CD8-positive, alpha-beta memory T cell (primary cell): ENCODE data around the gene CYB5RL. TPM values are rescaled to one million over a fixed set of nuclear protein-coding genes. Genes with fewer than 3 reads are reported as not detected.
A peak's percentile ranks its signal among the peaks of the same experiment; 100 is the strongest.

Experiments used
- CTCF ChIA-PET: fragments of 350-600 bp; sonication (Branson Sonifier 250); formaldehyde crosslinking; loops from one replicate; lab custom pipeline; 2021; ENCODE audit warnings: antibody characterized with exemption; lab: Charles Lee
- POLR2A ChIA-PET: fragments of 350-600 bp; sonication (Branson Sonifier 250); formaldehyde crosslinking; loops from one replicate; lab custom pipeline; 2021; ENCODE audit warnings: antibody characterized with exemption; lab: Charles Lee
- DNase-seq, 5 donors: peaks; one replicate each; pipeline versions ENCODE4 v3.0.0 to v3.0.0-alpha.2; 2020 to 2022; ENCODE audit warnings: mixed read lengths in 1 of 5
- H3K27ac ChIP-seq: one replicate; pipeline ENCODE4 v1.7.0; 2013; ENCODE audit warnings: low read depth, mild to moderate bottlenecking, low read length, moderate library complexity
- H3K27me3 ChIP-seq: 2 replicates; pipeline ENCODE4 v1.7.0; 2013; ENCODE audit warnings: low read length, mild to moderate bottlenecking; ENCODE audit not compliant: insufficient read depth, poor library complexity, severe bottlenecking
- H3K36me3 ChIP-seq: 2 replicates; pipeline ENCODE4 v1.7.0; 2013; ENCODE audit warnings: mild to moderate bottlenecking, low read length, moderate library complexity; ENCODE audit not compliant: insufficient read depth
- H3K4me1 ChIP-seq: 2 replicates; pipeline ENCODE4 v1.7.0; 2013; ENCODE audit warnings: mild to moderate bottlenecking, low read length, moderate library complexity; ENCODE audit not compliant: insufficient read depth
- H3K4me3 ChIP-seq: 2 replicates; pipeline ENCODE4 v1.7.0; 2013; ENCODE audit warnings: mild to moderate bottlenecking, low read length
- H3K9me3 ChIP-seq: 2 replicates; pipeline ENCODE4 v1.7.0; 2013; ENCODE audit warnings: mild to moderate bottlenecking, low read length
- H3K27ac Mint-ChIP-seq, 8 donors: one replicate each; pipeline ENCODE4 v1.8.0; 2020 to 2021; ENCODE audit warnings: mixed read lengths in 8 of 8, mild to moderate bottlenecking in 6 of 8, inconsistent platforms in 3 of 8, moderate library complexity in 3 of 8
- H3K27me3 Mint-ChIP-seq, 2 donors: one replicate each; pipeline ENCODE4 v1.8.0; 2020 to 2021; ENCODE audit warnings: mixed read lengths in 2 of 2, mild to moderate bottlenecking in 1 of 2, moderate library complexity in 1 of 2
- H3K36me3 Mint-ChIP-seq, 3 donors: one replicate each; pipeline ENCODE4 v1.8.0; 2020 to 2021; ENCODE audit warnings: mixed read lengths in 3 of 3, inconsistent platforms in 1 of 3, mild to moderate bottlenecking in 1 of 3
- H3K4me1 Mint-ChIP-seq, 3 donors: one replicate each; pipeline ENCODE4 v1.8.0; 2020 to 2021; ENCODE audit warnings: mixed read lengths in 3 of 3, inconsistent platforms in 1 of 3, mild to moderate bottlenecking in 1 of 3
- H3K4me3 Mint-ChIP-seq, 7 donors: one replicate each; pipeline ENCODE4 v1.8.0; 2020 to 2021; ENCODE audit warnings: mixed read lengths in 7 of 7, mild to moderate bottlenecking in 6 of 7, moderate library complexity in 4 of 7, inconsistent platforms in 2 of 7
- H3K9me3 Mint-ChIP-seq, 5 donors: one replicate each; pipeline ENCODE4 v1.8.0; 2020 to 2022; ENCODE audit warnings: mixed read lengths in 5 of 5, mild to moderate bottlenecking in 3 of 5, moderate library complexity in 2 of 5, inconsistent platforms in 1 of 5
- polyA plus RNA-seq: library from polyadenylated mRNA; unstranded; fragments of 300-500 nt; fragmentation: Illumina TruSeq; gene quantifications from one replicate; pipeline ENCODE4 v1.2.3, GENCODE V29; 2021
- total RNA-seq, 2 experiments: library from RNA; stranded (reverse); gene quantifications; one replicate each; pipeline ENCODE4 v1.2.3, GENCODE V29; 2021

CYB5RL gene
- total and polyA plus RNA-seq, 3 experiments from 2014 or later, result 3.7 to 13.9 (median 11.8) TPM

- peak overlapping the region in 1 of 8 donors; percentile 54 for H3K27ac Mint-ChIP-seq
- Histone ChIP-seq H3K4me3 (no peak overlapping the region), H3K27ac (no peak overlapping the region), H3K4me1 (no peaks in the 10 kb centered on the region), H3K27me3 (no peaks in the 10 kb centered on the region), H3K36me3 (peaks cover 1% of the 10 kb centered on the region), H3K9me3 (no peaks in the 10 kb centered on the region)
- ChIA-PET POLR2A (no interaction called here), CTCF (no interaction called here)
- DNase-seq, result no peak
- H3K4me1 Mint-ChIP-seq, result peaks cover 0 to 7% (median 1%) of the 10 kb centered on the region in 3 donors
- no peak overlapping the region for H3K4me3 Mint-ChIP-seq
- peaks cover 0 to 60% (median 0%) of the 10 kb centered on the region in 3 donors for H3K36me3 Mint-ChIP-seq
- no peaks in the 10 kb centered on the region for H3K27me3 Mint-ChIP-seq
- H3K9me3 Mint-ChIP-seq, result no peaks in the 10 kb centered on the region
These were observed 24.4 kb upstream of the CYB5RL start for GRCh38 chr1:54224233-54224632.

- H3K27me3 ChIP-seq, result no peaks in the 10 kb centered on the region
- no peaks in the 10 kb centered on the region for H3K9me3 ChIP-seq
- H3K4me3 Mint-ChIP-seq, result no peak overlapping the region
- H3K4me1 ChIP-seq, result no peaks in the 10 kb centered on the region
- peaks cover 0 to 7% (median 0%) of the 10 kb centered on the region in 3 donors for H3K4me1 Mint-ChIP-seq
- no peak overlapping the region for H3K27ac ChIP-seq
- H3K36me3 ChIP-seq, result peaks cover 7% of the 10 kb centered on the region
- CTCF ChIA-PET, result no interaction called here
- no peak overlapping the region for H3K4me3 ChIP-seq
- POLR2A ChIA-PET, result no interaction called here
- no peaks in the 10 kb centered on the region for H3K27me3 Mint-ChIP-seq
- H3K9me3 Mint-ChIP-seq, result no peaks in the 10 kb centered on the region
- H3K27ac Mint-ChIP-seq, result peak overlapping the region in 3 of 8 donors; percentile 54 to 70 (median 59)
- H3K36me3 Mint-ChIP-seq, result peaks cover 0 to 63% (median 2%) of the 10 kb centered on the region in 3 donors
- no peak for DNase-seq
These were observed 23.8 kb upstream of the CYB5RL start for GRCh38 chr1:54223441-54224202.

- Mint-ChIP-seq H3K4me3 (no peak overlapping the region), H3K4me1 (peaks cover 0 to 7% (median 0%) of the 10 kb centered on the region in 3 donors), H3K36me3 (peaks cover 0 to 65% (median 5%) of the 10 kb centered on the region in 3 donors), H3K9me3 (no peaks in the 10 kb centered on the region), H3K27me3 (no peaks in the 10 kb centered on the region), H3K27ac (peak overlapping the region in 1 of 8 donors; percentile 7)
- no peaks in the 10 kb centered on the region for H3K4me1 ChIP-seq
- H3K27ac ChIP-seq, result no peak overlapping the region
- no peaks in the 10 kb centered on the region for H3K27me3 ChIP-seq
- no peak overlapping the region for H3K4me3 ChIP-seq
- H3K9me3 ChIP-seq, result no peaks in the 10 kb centered on the region
- ChIA-PET CTCF (no interaction called here), POLR2A (no interaction called here)
- DNase-seq, result no peak
- peaks cover 17% of the 10 kb centered on the region for H3K36me3 ChIP-seq
These were observed 22.9 kb upstream of the CYB5RL start for GRCh38 chr1:54222711-54223110.

- H3K27me3 Mint-ChIP-seq, result no peaks in the 10 kb centered on the region
- Histone ChIP-seq H3K27ac (no peak overlapping the region), H3K9me3 (no peaks in the 10 kb centered on the region), H3K4me3 (no peak overlapping the region), H3K4me1 (no peaks in the 10 kb centered on the region), H3K36me3 (peaks cover 24% of the 10 kb centered on the region), H3K27me3 (no peaks in the 10 kb centered on the region)
- DNase-seq, result no peak
- peaks cover 5 to 69% (median 5%) of the 10 kb centered on the region in 3 donors for H3K36me3 Mint-ChIP-seq
- H3K4me1 Mint-ChIP-seq, result peaks cover 0 to 8% (median 0%) of the 10 kb centered on the region in 3 donors
- CTCF ChIA-PET, result no interaction called here
- H3K27ac Mint-ChIP-seq, result peak overlapping the region in 4 of 8 donors; percentile 14 to 50 (median 48)
- POLR2A ChIA-PET, result interaction anchor here (0.9 to 1.2 kb wide), 2 partner anchors 42 to 276 kb away, joined by 3 read pairs; no protein-coding TSS in a partner anchor
- no peak overlapping the region for H3K4me3 Mint-ChIP-seq
- H3K9me3 Mint-ChIP-seq, result no peaks in the 10 kb centered on the region
These were observed 22.1 kb upstream of the CYB5RL start for GRCh38 chr1:54221867-54222484.

GRCh38 chr1:54221113-54221834 is 21.4 kb upstream of the CYB5RL start:
- no peaks in the 10 kb centered on the region for H3K9me3 Mint-ChIP-seq
- CTCF ChIA-PET, result no interaction called here
- H3K27ac Mint-ChIP-seq, result peak overlapping the region in 5 of 8 donors; percentile 8 to 86 (median 56)

GRCh38 chr1:54220004-54220811 is 20.4 kb upstream of the CYB5RL start:
- Histone ChIP-seq H3K9me3 (no peaks in the 10 kb centered on the region), H3K27ac (no peak overlapping the region), H3K4me1 (no peaks in the 10 kb centered on the region), H3K4me3 (no peak overlapping the region), H3K27me3 (no peaks in the 10 kb centered on the region), H3K36me3 (peaks cover 42% of the 10 kb centered on the region)
- DNase-seq, result no peak
- CTCF ChIA-PET, result interaction anchor here (0.5 kb wide), 1 partner anchor 369 kb away, joined by 3 read pairs; no protein-coding TSS in a partner anchor
- Mint-ChIP-seq H3K27ac (peak overlapping the region in 3 of 8 donors; percentile 22 to 61 (median 40)), H3K9me3 (no peaks in the 10 kb centered on the region), H3K4me1 (peaks cover 0 to 8% (median 0%) of the 10 kb centered on the region in 3 donors), H3K36me3 (peaks cover 5 to 76% (median 10%) of the 10 kb centered on the region in 3 donors), H3K4me3 (no peak overlapping the region), H3K27me3 (no peaks in the 10 kb centered on the region)
- POLR2A ChIA-PET, result no interaction called here

More at GRCh38 chr1:54221113-54221834, 21.4 kb upstream of the CYB5RL start:
- no peak overlapping the region for H3K27ac ChIP-seq
- POLR2A ChIA-PET, result interaction anchor here (0.9 to 1.2 kb wide), 2 partner anchors 43 to 277 kb away, joined by 3 read pairs; no protein-coding TSS in a partner anchor
- Mint-ChIP-seq H3K4me3 (no peak overlapping the region), H3K4me1 (peaks cover 0 to 8% (median 0%) of the 10 kb centered on the region in 3 donors), H3K36me3 (peaks cover 5 to 73% (median 10%) of the 10 kb centered on the region in 3 donors), H3K27me3 (no peaks in the 10 kb centered on the region)
- H3K36me3 ChIP-seq, result peaks cover 31% of the 10 kb centered on the region
- H3K27me3 ChIP-seq, result no peaks in the 10 kb centered on the region
- no peak for DNase-seq
- no peaks in the 10 kb centered on the region for H3K4me1 ChIP-seq
- no peaks in the 10 kb centered on the region for H3K9me3 ChIP-seq
- H3K4me3 ChIP-seq, result no peak overlapping the region

GRCh38 chr1:54219688-54220003 is 19.8 kb upstream of the CYB5RL start:
- Histone ChIP-seq H3K27ac (no peak overlapping the region), H3K36me3 (peaks cover 47% of the 10 kb centered on the region), H3K9me3 (no peaks in the 10 kb centered on the region), H3K27me3 (no peaks in the 10 kb centered on the region), H3K4me1 (no peaks in the 10 kb centered on the region), H3K4me3 (no peak overlapping the region)
- H3K9me3 Mint-ChIP-seq, result no peaks in the 10 kb centered on the region
- peaks cover 0 to 8% (median 0%) of the 10 kb centered on the region in 3 donors for H3K4me1 Mint-ChIP-seq
- no peak overlapping the region for H3K4me3 Mint-ChIP-seq
- H3K27ac Mint-ChIP-seq, result peak overlapping the region in 3 of 8 donors; percentile 9 to 61 (median 42)
- ChIA-PET CTCF (no interaction called here), POLR2A (no interaction called here)
- peaks cover 5 to 75% (median 12%) of the 10 kb centered on the region in 3 donors for H3K36me3 Mint-ChIP-seq
- no peaks in the 10 kb centered on the region for H3K27me3 Mint-ChIP-seq
- no peak for DNase-seq
